Ishikawa (cell line): ENCODE data around the gene PSD4.
A peak's percentile ranks its signal among the peaks of the same experiment; 100 is the strongest.

Source experiments
- CEBPB ChIP-seq: IDR thresholded peaks from 2 replicates; pipeline ENCODE4 v1.6.1; 2012
- CREB1 ChIP-seq: IDR thresholded peaks from 2 replicates; pipeline ENCODE4 v1.6.1; 2012; ENCODE audit warnings: low read depth
- EGR1 ChIP-seq: IDR thresholded peaks from 2 replicates; pipeline ENCODE4 v1.6.1; 2012
- EP300 ChIP-seq: IDR thresholded peaks from 2 replicates; pipeline ENCODE4 v1.6.1; 2012; ENCODE audit warnings: borderline replicate concordance
- FOXM1 ChIP-seq: IDR thresholded peaks from 2 replicates; pipeline ENCODE4 v1.6.1; 2012; ENCODE audit warnings: low read depth, borderline replicate concordance
- NFIC ChIP-seq: IDR thresholded peaks from 2 replicates; pipeline ENCODE4 v1.6.1; 2012
- RAD21 ChIP-seq: IDR thresholded peaks from 2 replicates; pipeline ENCODE4 v1.6.1; 2012; ENCODE audit warnings: low read depth
- TAF1 ChIP-seq: IDR thresholded peaks from 2 replicates; pipeline ENCODE4 v1.6.1; 2012; ENCODE audit warnings: low read depth, mild to moderate bottlenecking
- TCF12 ChIP-seq: IDR thresholded peaks from 2 replicates; pipeline ENCODE4 v1.6.1; 2012; ENCODE audit warnings: low read depth
- TEAD4 ChIP-seq: IDR thresholded peaks from 2 replicates; pipeline ENCODE4 v1.6.1; 2012
- YY1 ChIP-seq: IDR thresholded peaks from 2 replicates; pipeline ENCODE4 v1.6.1; 2012; ENCODE audit warnings: low read depth
- ZBTB7A ChIP-seq: IDR thresholded peaks from 2 replicates; pipeline ENCODE4 v1.6.1; 2012; ENCODE audit warnings: low read depth
- TF ChIP-seq, protein P1 (sequence below): IDR thresholded peaks from 2 replicates; pipeline ENCODE4 v1.6.1; 2012
- TF ChIP-seq, protein P2 (sequence below): IDR thresholded peaks from 2 replicates; pipeline ENCODE4 v1.6.1; 2012; ENCODE audit warnings: low read depth, mild to moderate bottlenecking
- TF ChIP-seq, protein P3 (sequence below): IDR thresholded peaks from 2 replicates; pipeline ENCODE4 v1.6.1; 2012

The PSD4 gene

DNA sequence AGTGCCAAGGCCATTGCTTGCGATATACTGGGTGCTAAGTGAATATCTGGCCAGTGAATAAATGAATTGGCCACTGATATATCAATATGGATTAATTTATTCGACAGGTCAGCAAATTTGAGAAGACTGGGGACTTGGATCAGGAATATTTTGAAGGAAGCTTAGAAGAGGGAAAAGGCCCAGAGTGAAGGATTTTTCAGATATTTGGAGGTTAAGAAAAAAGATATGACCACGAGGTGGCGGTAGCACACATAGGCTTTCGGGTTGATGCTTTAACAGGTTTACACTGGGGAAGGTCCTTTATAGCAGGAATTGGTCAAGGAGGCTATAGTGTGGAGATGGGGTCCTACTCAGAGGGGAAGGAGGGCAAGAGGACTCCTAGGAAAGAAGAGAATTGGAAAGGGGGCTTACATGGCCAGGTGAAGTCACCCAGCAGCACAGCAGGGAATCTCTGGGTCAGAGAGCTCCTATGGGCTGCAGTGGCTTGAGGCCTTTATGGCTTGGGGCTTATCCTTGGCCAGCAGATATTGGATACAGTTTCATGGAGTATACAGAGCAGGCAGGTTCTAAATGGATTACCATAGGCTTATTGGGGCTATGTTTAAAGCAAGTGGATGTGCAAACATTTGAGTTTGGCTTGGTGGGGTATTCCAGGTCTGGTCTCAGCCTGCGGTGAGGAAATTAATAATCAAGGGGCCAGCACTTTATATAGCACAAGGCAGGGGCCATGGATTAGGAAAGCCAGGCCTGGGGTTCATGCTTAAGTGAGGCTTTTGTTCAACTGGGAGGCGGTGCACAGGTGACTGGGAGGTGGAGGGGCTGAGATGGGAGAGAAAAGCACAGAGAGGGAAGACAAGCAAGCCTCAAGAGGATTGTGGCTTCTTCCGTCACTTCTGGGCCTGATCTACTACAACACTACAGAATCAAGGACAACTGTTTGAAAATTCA, 36.7 kb upstream of the PSD4 start:
- TF ChIP-seq EP300 (no peak), TCF12 (no peak), RAD21 (peak; percentile 82)

DNA sequence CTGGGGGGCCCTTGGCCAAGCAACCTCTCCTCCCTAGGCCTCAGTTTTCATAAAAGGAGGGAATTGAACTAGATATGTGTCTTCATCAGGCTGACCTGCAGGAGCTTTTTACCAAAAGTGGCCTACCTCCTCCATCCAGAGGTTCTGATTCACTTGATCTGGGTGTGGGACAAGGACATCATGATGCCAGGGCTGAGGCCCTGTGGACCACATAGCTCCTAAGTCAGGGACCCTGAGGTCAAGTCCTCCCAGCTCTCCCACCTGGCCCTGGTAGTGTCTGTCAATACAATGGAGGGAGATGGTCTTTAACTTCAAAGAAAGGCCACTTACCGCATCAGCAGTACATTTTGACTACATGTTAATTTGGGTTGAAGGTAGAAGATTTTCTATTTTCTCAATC, 35.9 kb upstream of the PSD4 start:
- TF ChIP-seq CREB1 (no peak), NFIC (no peak), TAF1 (no peak), EP300 (no peak), EGR1 (no peak), TCF12 (no peak), ZBTB7A (no peak), TEAD4 (no peak), CEBPB (no peak), FOXM1 (no peak), RAD21 (no peak), YY1 (no peak)
- TF ChIP-seq, protein P1, sequence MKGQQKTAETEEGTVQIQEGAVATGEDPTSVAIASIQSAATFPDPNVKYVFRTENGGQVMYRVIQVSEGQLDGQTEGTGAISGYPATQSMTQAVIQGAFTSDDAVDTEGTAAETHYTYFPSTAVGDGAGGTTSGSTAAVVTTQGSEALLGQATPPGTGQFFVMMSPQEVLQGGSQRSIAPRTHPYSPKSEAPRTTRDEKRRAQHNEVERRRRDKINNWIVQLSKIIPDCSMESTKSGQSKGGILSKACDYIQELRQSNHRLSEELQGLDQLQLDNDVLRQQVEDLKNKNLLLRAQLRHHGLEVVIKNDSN: no peak
- TF ChIP-seq, protein P2, sequence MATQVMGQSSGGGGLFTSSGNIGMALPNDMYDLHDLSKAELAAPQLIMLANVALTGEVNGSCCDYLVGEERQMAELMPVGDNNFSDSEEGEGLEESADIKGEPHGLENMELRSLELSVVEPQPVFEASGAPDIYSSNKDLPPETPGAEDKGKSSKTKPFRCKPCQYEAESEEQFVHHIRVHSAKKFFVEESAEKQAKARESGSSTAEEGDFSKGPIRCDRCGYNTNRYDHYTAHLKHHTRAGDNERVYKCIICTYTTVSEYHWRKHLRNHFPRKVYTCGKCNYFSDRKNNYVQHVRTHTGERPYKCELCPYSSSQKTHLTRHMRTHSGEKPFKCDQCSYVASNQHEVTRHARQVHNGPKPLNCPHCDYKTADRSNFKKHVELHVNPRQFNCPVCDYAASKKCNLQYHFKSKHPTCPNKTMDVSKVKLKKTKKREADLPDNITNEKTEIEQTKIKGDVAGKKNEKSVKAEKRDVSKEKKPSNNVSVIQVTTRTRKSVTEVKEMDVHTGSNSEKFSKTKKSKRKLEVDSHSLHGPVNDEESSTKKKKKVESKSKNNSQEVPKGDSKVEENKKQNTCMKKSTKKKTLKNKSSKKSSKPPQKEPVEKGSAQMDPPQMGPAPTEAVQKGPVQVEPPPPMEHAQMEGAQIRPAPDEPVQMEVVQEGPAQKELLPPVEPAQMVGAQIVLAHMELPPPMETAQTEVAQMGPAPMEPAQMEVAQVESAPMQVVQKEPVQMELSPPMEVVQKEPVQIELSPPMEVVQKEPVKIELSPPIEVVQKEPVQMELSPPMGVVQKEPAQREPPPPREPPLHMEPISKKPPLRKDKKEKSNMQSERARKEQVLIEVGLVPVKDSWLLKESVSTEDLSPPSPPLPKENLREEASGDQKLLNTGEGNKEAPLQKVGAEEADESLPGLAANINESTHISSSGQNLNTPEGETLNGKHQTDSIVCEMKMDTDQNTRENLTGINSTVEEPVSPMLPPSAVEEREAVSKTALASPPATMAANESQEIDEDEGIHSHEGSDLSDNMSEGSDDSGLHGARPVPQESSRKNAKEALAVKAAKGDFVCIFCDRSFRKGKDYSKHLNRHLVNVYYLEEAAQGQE: no peak
- TF ChIP-seq, protein P3, sequence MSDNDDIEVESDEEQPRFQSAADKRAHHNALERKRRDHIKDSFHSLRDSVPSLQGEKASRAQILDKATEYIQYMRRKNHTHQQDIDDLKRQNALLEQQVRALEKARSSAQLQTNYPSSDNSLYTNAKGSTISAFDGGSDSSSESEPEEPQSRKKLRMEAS: no peak

DNA sequence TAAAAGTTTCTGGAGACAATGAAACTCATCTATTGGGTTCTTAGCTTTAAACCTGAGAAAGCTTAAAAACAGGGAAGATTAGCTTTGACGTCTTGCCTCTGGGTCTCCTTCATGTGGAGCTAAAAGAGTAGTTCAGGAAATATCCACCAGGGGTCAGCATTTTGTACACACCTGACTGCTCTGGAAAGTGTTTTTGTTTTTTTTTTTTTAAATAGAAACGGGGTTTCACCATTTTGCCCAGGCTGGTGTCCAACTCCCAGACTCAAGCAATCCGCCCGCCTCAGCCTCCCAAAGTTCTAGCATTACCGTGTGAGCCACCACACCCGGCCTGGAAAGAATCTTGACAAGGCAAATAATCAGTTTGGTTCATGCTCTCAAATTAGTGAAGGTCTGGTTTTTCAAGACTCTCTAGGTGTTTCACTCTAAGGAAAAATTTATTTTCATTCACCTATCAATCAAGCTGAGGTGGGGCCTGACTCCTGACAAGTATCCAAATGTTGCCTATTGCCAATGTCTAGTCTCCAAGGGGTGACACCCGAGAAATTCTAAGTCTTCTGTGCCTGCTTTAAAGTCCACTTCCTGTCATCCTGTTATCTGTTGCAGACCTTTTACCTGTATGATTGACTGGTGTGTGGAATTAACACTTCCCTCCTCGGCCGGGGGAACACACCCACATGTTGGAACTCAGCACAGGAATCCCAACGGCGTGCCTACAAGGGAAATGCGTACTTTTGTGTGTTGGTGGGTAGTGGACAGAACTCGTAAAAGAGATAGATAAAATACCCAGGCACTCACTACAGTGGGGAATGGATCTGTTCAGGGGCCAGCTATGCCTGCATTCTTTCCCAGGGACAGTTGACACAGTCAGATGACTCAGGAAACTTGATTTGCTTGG, 35.1 kb upstream of the PSD4 start:
- TF ChIP-seq NFIC (0 out of 2 replicates have a peak, but pooled peaks have one; percentile 7), TCF12 (no peak), RAD21 (peak; percentile 74), TEAD4 (no peak; the same call in 1 of the 2 replicates), CEBPB (peak; percentile 7; the same call in 1 of the 2 replicates), YY1 (peak; percentile 26; the same call in 1 of the 2 replicates)
- TF ChIP-seq, protein P2: no peak
- TF ChIP-seq, protein P3: no peak

DNA sequence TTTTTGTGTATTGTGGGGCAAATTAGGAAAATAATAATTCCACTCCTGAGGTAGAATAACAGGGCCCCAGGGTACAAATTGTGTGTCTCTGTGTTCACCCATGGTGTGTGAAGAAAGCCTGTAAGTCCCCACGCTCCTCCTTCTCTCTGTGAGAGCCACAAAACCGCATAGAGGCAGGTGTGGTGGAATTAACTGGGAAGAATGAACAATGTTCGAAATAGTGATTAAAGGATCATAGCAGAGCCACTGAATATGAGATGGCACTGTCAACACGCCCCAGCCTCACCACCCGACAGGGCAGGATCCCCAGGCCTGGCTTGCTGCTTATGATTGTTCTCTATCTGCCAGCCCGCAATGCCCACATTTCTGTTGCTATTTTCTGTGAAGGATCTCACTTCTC, 32.3 kb upstream of the PSD4 start:
- TF ChIP-seq, protein P2: no peak
- TF ChIP-seq YY1 (no peak), CREB1 (no peak), ZBTB7A (no peak)
